ENCODE data around the gene MTURN. TPM values are rescaled to one million over a fixed set of nuclear protein-coding genes. Genes with fewer than 3 reads are reported as not detected.
"Not testable (repeated sequence)": the region's sequence is repeated elsewhere in the genome, so short reads cannot be mapped to it uniquely, and the experiment has no call there.

MTURN gene
- total RNA-seq, 2 donors from 2014 or later = 19.8 to 34.5 TPM

DNA sequence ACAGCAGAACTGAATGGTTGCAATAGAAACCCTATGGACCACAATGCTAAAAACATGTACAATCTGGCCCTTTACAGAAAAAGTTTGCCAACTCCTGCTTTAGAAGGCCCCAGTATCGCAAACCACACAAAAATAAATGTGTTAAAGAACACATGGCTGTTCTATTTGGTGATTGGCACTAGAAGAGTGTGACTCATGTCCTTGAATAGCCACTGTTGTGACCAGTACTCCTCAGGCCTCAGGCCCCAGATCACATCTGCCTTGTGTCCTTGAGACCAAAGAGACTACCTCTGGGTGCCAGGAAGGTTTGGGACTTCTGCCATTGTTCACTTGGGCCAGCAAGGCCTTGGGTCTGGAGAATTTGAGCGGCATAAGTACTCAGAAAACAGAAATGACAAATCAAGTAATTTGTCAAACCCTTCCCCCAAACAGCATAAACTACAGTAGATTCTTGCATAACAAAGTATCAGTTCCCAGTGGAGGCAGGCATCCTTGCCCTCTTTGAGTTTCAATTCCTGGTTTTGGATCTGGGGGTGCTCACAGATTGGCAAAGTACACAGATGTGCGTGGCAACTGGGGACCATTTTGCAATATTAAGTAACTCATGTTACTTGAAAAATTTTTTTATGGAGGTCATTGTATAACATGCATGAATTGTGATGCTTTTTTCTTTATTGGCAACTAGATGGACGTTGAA lies 50.2 kb downstream of the MTURN start:
- Histone ChIP-seq H3K4me3 (no peak overlapping the region), H3K36me3 (replicated peaks in 1 of 2; ENCODE audit: insufficient read depth in 1 of 2, low read depth in 2 of 2) (no peaks in the 10 kb centered on the region), H3K27me3 (no peaks in the 10 kb centered on the region), H3K4me1 (peaks cover 37% of the 10 kb centered on the region), H3K9me3 (no peaks in the 10 kb centered on the region), H3K27ac (peak overlapping the region; percentile 73 to 83 (median 76))
- intact Hi-C loops (cut with DNase I) = no loop called here
- 38 to 46% methylated on average over 4 of the region's 4 CpGs for WGBS, 2 donors
- DNase-seq (peak; percentile 85 to 96 (median 92)), ATAC-seq (peak; percentile 97)
- no peak for TF ChIP-seq POLR2A (IDR thresholded peaks at IDR 0.05)
- TF ChIP-seq, protein P1, sequence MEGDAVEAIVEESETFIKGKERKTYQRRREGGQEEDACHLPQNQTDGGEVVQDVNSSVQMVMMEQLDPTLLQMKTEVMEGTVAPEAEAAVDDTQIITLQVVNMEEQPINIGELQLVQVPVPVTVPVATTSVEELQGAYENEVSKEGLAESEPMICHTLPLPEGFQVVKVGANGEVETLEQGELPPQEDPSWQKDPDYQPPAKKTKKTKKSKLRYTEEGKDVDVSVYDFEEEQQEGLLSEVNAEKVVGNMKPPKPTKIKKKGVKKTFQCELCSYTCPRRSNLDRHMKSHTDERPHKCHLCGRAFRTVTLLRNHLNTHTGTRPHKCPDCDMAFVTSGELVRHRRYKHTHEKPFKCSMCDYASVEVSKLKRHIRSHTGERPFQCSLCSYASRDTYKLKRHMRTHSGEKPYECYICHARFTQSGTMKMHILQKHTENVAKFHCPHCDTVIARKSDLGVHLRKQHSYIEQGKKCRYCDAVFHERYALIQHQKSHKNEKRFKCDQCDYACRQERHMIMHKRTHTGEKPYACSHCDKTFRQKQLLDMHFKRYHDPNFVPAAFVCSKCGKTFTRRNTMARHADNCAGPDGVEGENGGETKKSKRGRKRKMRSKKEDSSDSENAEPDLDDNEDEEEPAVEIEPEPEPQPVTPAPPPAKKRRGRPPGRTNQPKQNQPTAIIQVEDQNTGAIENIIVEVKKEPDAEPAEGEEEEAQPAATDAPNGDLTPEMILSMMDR (IDR thresholded peaks at IDR 0.05) = no peak

- no peaks in the 10 kb centered on the region for H3K9me3 ChIP-seq
- H3K4me3 ChIP-seq = no peak overlapping the region
- ATAC-seq = no peak
- peaks cover 37% of the 10 kb centered on the region for H3K4me1 ChIP-seq
- H3K27me3 ChIP-seq = no peaks in the 10 kb centered on the region
- DNase-seq = no peak
- no peak for TF ChIP-seq POLR2A (IDR thresholded peaks at IDR 0.05)
- TF ChIP-seq, protein P1 (IDR thresholded peaks at IDR 0.05) = no peak
- peak overlapping the region in 3 of 4 donors; percentile 73 to 83 (median 77) for H3K27ac ChIP-seq
- H3K36me3 ChIP-seq (replicated peaks in 1 of 2; ENCODE audit: insufficient read depth in 1 of 2, low read depth in 2 of 2) = no peaks in the 10 kb centered on the region
- intact Hi-C loops (cut with DNase I) = no loop called here
Observed at GRCh38 chr7:30185496-30185895, 50.7 kb downstream of the MTURN start.

GRCh38 chr7:30186725-30187124 lies 51.9 kb downstream of the MTURN start:
- DNase-seq = no peak
- Histone ChIP-seq H3K4me3 (no peak overlapping the region), H3K4me1 (peaks cover 33% of the 10 kb centered on the region), H3K27ac (no peak overlapping the region), H3K9me3 (no peaks in the 10 kb centered on the region), H3K36me3 (replicated peaks in 1 of 2; ENCODE audit: insufficient read depth in 1 of 2, low read depth in 2 of 2) (no peaks in the 10 kb centered on the region), H3K27me3 (no peaks in the 10 kb centered on the region)
- ATAC-seq = no peak
- intact Hi-C loops (cut with DNase I) = no loop called here
- TF ChIP-seq, protein P1 (IDR thresholded peaks at IDR 0.05) = no peak
- TF ChIP-seq POLR2A (IDR thresholded peaks at IDR 0.05) = no peak
- WGBS, 2 donors = 86 to 90% methylated on average over 1 of the region's 1 CpG

GRCh38 chr7:30187513-30187912 lies 52.7 kb downstream of the MTURN start:
- no peak for DNase-seq
- no peak overlapping the region for H3K27ac ChIP-seq
- 100% methylated on average over 1 of the region's 1 CpG for WGBS, 2 donors
- ATAC-seq = no peak
- no peak overlapping the region for H3K4me3 ChIP-seq
- H3K27me3 ChIP-seq = no peaks in the 10 kb centered on the region
- H3K36me3 ChIP-seq (replicated peaks in 1 of 2; ENCODE audit: insufficient read depth in 1 of 2, low read depth in 2 of 2) = no peaks in the 10 kb centered on the region
- intact Hi-C loops (cut with DNase I) = no loop called here
- no peaks in the 10 kb centered on the region for H3K9me3 ChIP-seq
- H3K4me1 ChIP-seq = peaks cover 25% of the 10 kb centered on the region
- TF ChIP-seq POLR2A (IDR thresholded peaks at IDR 0.05) = no peak
- TF ChIP-seq, protein P1 (IDR thresholded peaks at IDR 0.05) = no peak

DNA sequence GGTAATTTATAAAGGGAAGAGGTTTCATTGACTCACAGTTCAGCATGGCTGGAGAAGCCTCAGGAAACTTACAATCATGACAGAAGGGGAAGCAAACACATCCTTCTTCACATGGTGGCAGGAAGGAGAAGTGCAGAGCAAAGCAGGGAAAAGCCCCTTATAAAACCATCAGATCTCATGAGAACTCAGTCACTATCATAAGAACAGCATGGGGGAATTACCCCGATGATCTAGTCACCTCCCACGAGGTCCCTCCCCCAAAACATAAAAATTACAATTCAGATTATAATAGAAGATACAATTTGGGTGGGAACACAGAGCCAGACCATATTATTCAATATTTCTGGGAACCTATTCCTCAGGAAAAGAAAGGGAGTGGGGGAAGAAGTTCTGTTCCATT lies 53.6 kb downstream of the MTURN start:
- H3K36me3 ChIP-seq (replicated peaks in 1 of 2; ENCODE audit: insufficient read depth in 1 of 2, low read depth in 2 of 2); H3K27ac ChIP-seq; H3K4me3 ChIP-seq; intact Hi-C loops (cut with DNase I); H3K27me3 ChIP-seq; ATAC-seq; DNase-seq; H3K9me3 ChIP-seq: not testable (repeated sequence)
- H3K4me1 ChIP-seq = peaks cover 16% of the 10 kb centered on the region
- 85 to 91% methylated on average over 2 of the region's 2 CpGs for WGBS, 2 donors
